Activated naive CD8-positive, alpha-beta T cell treated with anti-CD3 and anti-CD28 coated beads, Interleukin-2, amount 50 U/mL, for 24 hours (primary cell): ENCODE data around the gene GFY.
A peak's percentile ranks its signal among the peaks of the same experiment; 100 is the strongest.

ENCODE experiments used
- ATAC-seq: fragments of 150-1000 bp; cut with Tn5 transposase; one replicate; pipeline ENCODE4 v1.10.0; 2021
- DNase-seq: peaks from one replicate; pipeline ENCODE4 v3.0.0; 2021
- H3K27ac Mint-ChIP-seq: one replicate; pipeline ENCODE4 v1.8.0; 2021; ENCODE audit warnings: mild to moderate bottlenecking, mixed read lengths
- H3K27me3 Mint-ChIP-seq: one replicate; pipeline ENCODE4 v1.8.0; 2021; ENCODE audit warnings: mixed read lengths
- H3K36me3 Mint-ChIP-seq: one replicate; pipeline ENCODE4 v1.8.0; 2021; ENCODE audit warnings: low read depth, mixed read lengths
- H3K4me1 Mint-ChIP-seq: one replicate; pipeline ENCODE4 v1.8.0; 2021; ENCODE audit warnings: mixed read lengths
- H3K4me3 Mint-ChIP-seq: one replicate; pipeline ENCODE4 v1.8.0; 2021; ENCODE audit warnings: mild to moderate bottlenecking, moderate library complexity, mixed read lengths
- H3K9me3 Mint-ChIP-seq: one replicate; pipeline ENCODE4 v1.8.0; 2021; ENCODE audit warnings: mixed read lengths

Gene GFY

GRCh38 chr19:49474542-49474924, 49.3 kb downstream of the GFY start:
- Mint-ChIP-seq H3K9me3 (no peaks in the 10 kb centered on the region), H3K36me3 (peaks cover 4% of the 10 kb centered on the region), H3K4me3 (peak overlapping the region; percentile 80), H3K27ac (peak overlapping the region; percentile 90), H3K4me1 (peaks cover 60% of the 10 kb centered on the region), H3K27me3 (no peaks in the 10 kb centered on the region)
- ATAC-seq: no peak
- DNase-seq: no peak

DNA sequence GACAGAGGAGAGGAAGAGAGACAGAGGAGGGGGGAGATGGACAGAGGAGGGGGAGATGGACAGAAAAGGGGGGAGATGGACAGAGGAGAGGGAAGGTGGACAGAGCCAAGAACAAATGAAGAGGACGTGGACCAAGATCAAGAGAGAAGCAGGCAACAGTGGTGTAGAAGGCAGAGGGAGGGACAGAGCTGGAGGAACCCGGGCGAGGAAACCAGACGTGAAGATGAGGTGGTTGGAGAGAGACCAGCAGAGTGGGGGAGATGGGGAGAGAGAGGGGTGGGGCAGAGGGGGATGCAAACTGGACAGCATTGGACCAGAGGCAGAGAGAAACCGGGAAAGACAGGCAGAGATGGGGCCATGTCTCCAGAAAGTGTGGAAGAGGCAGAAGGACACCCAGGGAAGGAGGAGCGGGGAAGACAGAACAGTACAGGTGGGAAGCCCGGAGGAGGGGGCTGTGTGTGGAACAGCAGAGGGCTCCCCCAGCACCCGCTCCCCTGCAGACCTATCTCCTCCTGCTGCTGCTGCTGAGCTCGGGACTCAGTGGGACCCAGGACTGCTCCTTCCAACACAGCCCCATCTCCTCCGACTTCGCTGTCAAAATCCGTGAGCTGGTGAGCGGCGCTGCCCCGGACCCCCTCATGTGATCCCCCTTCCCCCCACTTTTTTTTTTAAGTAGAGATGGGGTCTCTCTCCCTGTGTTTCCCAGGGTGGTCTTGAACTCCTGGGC, 50.2 kb downstream of the GFY start:
- Mint-ChIP-seq H3K27me3 (no peaks in the 10 kb centered on the region), H3K27ac (peak overlapping the region; percentile 90), H3K4me1 (peaks cover 51% of the 10 kb centered on the region), H3K36me3 (peaks cover 4% of the 10 kb centered on the region), H3K9me3 (no peaks in the 10 kb centered on the region), H3K4me3 (peak overlapping the region; percentile 80)
- ATAC-seq: no peak
- DNase-seq: peak; percentile 29

DNA sequence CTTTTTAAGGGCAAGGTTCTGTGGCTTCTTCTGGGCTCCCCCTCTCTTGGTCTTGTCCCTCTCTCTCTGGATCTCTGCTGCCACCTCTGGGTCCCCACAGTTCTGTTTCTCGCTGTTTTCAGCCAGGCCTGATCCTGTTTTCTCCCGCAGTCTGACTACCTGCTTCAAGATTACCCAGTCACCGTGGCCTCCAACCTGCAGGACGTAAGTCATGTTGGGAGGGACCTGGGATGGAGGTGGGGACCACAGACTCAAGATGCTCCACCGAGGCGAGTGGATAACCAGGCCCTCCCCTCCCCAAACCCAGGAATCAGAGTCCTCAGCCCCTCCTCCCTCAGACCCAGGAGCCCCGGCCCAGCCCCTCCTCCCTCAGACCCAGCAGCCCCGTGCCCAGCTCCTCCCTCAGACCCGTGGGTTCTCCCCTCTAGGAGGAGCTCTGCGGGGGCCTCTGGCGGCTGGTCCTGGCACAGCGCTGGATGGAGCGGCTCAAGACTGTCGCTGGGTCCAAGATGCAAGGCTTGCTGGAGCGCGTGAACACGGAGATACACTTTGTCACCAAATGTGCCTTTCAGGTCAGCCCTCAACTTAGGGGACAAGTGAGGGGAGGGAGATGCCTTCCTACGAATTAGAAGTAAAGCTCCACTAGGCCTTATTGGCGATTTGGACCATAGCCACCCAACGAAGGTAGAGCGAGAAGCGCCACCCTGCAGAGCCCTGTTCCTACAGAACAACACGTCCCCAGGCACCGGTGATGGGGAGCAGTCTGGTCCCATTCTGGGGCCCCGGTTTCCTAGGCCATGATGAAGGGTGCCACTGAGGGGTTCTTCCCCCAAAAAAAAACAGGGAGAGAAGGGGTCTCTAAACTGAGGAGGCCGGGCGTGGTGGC, 51.0 kb downstream of the GFY start:
- ATAC-seq: peak; percentile 72
- Mint-ChIP-seq H3K36me3 (peaks cover 4% of the 10 kb centered on the region), H3K4me3 (peak overlapping the region; percentile 80), H3K4me1 (peaks cover 43% of the 10 kb centered on the region), H3K27ac (peak overlapping the region; percentile 88), H3K9me3 (no peaks in the 10 kb centered on the region), H3K27me3 (no peaks in the 10 kb centered on the region)
- DNase-seq: peak; percentile 85
